H1 (cell line): ENCODE data around the gene MTMR6. TPM values are rescaled to one million over a fixed set of nuclear protein-coding genes. Genes with fewer than 3 reads are reported as not detected.

Source experiments
- polyA plus RNA-seq, 7 experiments: library from polyadenylated mRNA; depleted of rRNA in 3 of 7; stranded (reverse) in 5 of 7; unstranded in 2 of 7; fragments of >200 nt in 5 of 7; fragments of 200-250 nt in 2 of 7; gene quantifications; 1 replicate in 5 of 7; 2 replicates in 1 of 7; 4 replicates in 1 of 7; pipeline versions ENCODE4 v1.2.1 to v1.2.3, GENCODE V29; 2011 to 2013; ENCODE audit warnings: missing spikeins in 2 of 7, mixed read lengths in 2 of 7
- total RNA-seq: library from RNA; stranded (reverse); fragmentation: NEBNext Ultra II Directional; extraction: Animal tissue kit (Norgen Biotek cat#: 25700); gene quantifications from 2 replicates; pipeline ENCODE4 v1.2.1, GENCODE V29; 2021
- TF ChIP-seq, protein P1 (sequence below): IDR thresholded peaks from 2 replicates; pipeline ENCODE4 v1.6.1; 2011; ENCODE audit warnings: low read length, improper control_type of control experiment

Gene MTMR6
- total and polyA plus RNA-seq, 2 of the 8 experiments (the other 6 are each of a cell fraction or from before 2014, with no cell fraction given) = 2.1 to 8.4 TPM

DNA sequence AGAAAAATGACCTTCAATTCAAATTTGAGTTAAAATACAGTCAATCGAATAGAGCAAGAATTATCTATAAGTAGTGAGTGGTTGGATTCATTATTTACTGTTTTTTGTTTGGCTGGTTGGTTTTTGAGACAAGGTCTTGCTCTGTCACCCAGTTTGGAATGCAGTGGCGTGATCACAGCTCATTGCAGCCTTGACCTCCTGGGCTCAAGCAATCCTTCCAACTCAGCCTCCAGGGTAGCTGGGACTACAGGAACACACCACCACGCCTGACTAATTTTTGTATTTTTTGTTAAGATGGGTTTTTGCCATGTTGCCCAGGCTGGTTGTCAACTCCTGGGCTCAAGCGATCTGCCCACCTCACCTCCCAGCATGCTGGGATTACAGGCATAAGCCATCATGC, 25.0 kb downstream of the MTMR6 start (continued):
- TF ChIP-seq, protein P1, sequence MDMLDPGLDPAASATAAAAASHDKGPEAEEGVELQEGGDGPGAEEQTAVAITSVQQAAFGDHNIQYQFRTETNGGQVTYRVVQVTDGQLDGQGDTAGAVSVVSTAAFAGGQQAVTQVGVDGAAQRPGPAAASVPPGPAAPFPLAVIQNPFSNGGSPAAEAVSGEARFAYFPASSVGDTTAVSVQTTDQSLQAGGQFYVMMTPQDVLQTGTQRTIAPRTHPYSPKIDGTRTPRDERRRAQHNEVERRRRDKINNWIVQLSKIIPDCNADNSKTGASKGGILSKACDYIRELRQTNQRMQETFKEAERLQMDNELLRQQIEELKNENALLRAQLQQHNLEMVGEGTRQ = no peak
